Esophagus squamous epithelium (tissue), 5 donors: ENCODE results near the gene ELOVL7. TPM values are rescaled to one million over a fixed set of nuclear protein-coding genes. Genes with fewer than 3 reads are reported as not detected.
"Not testable (repeated sequence)": the region's sequence is repeated elsewhere in the genome, so short reads cannot be mapped to it uniquely, and the experiment has no call there.

ENCODE experiments used
- DNase-seq: peaks from one replicate; lab custom pipeline; 2025; lab: John Stamatoyannopoulos, UW
- H3K27ac ChIP-seq, 4 donors: fragments of 200-600 bp; sonication (generic); one replicate each; pipeline ENCODE4 v1.5.1; 2016 to 2019; ENCODE audit warnings: mild to moderate bottlenecking in 1 of 4
- H3K27me3 ChIP-seq, 4 donors: fragments of 200-600 bp; sonication (generic); 1 replicate in 3 of 4; 2 replicates in 1 of 4; pipeline versions ENCODE4 v1.5.1 to v1.6.0; 2017 to 2021; ENCODE audit warnings: antibody characterized with exemption in 1 of 4
- H3K36me3 ChIP-seq, 3 donors: fragments of 200-600 bp; sonication (generic); one replicate each; pipeline ENCODE4 v1.5.1; 2016 to 2019
- H3K4me1 ChIP-seq, 3 donors: fragments of 200-600 bp; sonication (generic); one replicate each; pipeline ENCODE4 v1.5.1; 2017 to 2019
- H3K4me3 ChIP-seq, 4 donors: fragments of 200-600 bp; sonication (generic); 1 replicate in 3 of 4; 2 replicates in 1 of 4; pipeline ENCODE4 v1.5.1; 2016 to 2019; ENCODE audit warnings: mild to moderate bottlenecking in 2 of 4, moderate library complexity in 1 of 4
- H3K9me3 ChIP-seq, 3 donors: fragments of 200-600 bp; sonication (generic); one replicate each; pipeline ENCODE4 v1.5.1; 2016 to 2019
- POLR2A ChIP-seq, 4 donors: fragments of 450-650 bp; IDR thresholded peaks; one replicate each; pipeline ENCODE4 v1.6.1; 2017; ENCODE audit warnings: antibody characterized with exemption in 4 of 4, mild to moderate bottlenecking in 4 of 4, moderate library complexity in 3 of 4
- WGBS, 2 donors: methylation state at CpG; one replicate each; pipeline ENCODE4 v1.1.5; 2018; 5-methylcytosine and 5-hydroxymethylcytosine counted together
- intact Hi-C: fragments of 100-400 bp; cut with DNase I; formaldehyde crosslinking; loops from one replicate; pipeline ENCODE4 v1.15.0; 2022
- total RNA-seq, 4 donors: library from RNA; depleted of rRNA; stranded (reverse); fragments of >200 nt; gene quantifications; one replicate each; pipeline ENCODE4 v1.1.0, GENCODE V29; 2016
- TF ChIP-seq, protein P1 (sequence below), 6 experiments: fragments of 450-650 bp in 4 of 6; fragments of 200-600 bp in 2 of 6; sonication (generic) in 2 of 6; IDR thresholded peaks; one replicate each; pipeline ENCODE4 v1.5.1; 2016 to 2019; ENCODE audit warnings: antibody characterized with exemption in 6 of 6, mild to moderate bottlenecking in 4 of 6, moderate library complexity in 4 of 6
- donor health status: DM: yes; HTN: yes; CAD: no.

Gene ELOVL7
- total RNA-seq, 4 donors from 2014 or later, result 4.0 to 9.8 (median 8.1) TPM

GRCh38 chr5:60870857-60871256 lies 26.8 kb upstream of the ELOVL7 start:
- intact Hi-C loops, result no loop called here
- Histone ChIP-seq H3K27me3 (no peaks in the 10 kb centered on the region), H3K27ac (no peak overlapping the region), H3K9me3 (peaks cover 0 to 15% (median 4%) of the 10 kb centered on the region in 3 donors), H3K4me3 (no peak overlapping the region), H3K4me1 (no peaks in the 10 kb centered on the region), H3K36me3 (no peaks in the 10 kb centered on the region)
- DNase-seq, result no peak
- TF ChIP-seq, protein P1, sequence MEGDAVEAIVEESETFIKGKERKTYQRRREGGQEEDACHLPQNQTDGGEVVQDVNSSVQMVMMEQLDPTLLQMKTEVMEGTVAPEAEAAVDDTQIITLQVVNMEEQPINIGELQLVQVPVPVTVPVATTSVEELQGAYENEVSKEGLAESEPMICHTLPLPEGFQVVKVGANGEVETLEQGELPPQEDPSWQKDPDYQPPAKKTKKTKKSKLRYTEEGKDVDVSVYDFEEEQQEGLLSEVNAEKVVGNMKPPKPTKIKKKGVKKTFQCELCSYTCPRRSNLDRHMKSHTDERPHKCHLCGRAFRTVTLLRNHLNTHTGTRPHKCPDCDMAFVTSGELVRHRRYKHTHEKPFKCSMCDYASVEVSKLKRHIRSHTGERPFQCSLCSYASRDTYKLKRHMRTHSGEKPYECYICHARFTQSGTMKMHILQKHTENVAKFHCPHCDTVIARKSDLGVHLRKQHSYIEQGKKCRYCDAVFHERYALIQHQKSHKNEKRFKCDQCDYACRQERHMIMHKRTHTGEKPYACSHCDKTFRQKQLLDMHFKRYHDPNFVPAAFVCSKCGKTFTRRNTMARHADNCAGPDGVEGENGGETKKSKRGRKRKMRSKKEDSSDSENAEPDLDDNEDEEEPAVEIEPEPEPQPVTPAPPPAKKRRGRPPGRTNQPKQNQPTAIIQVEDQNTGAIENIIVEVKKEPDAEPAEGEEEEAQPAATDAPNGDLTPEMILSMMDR (IDR thresholded peaks at IDR 0.05), result no peak
- TF ChIP-seq POLR2A (IDR thresholded peaks at IDR 0.05), result no peak
- 81 to 89% methylated on average over 3 of the region's 3 CpGs for WGBS, 2 donors

DNA sequence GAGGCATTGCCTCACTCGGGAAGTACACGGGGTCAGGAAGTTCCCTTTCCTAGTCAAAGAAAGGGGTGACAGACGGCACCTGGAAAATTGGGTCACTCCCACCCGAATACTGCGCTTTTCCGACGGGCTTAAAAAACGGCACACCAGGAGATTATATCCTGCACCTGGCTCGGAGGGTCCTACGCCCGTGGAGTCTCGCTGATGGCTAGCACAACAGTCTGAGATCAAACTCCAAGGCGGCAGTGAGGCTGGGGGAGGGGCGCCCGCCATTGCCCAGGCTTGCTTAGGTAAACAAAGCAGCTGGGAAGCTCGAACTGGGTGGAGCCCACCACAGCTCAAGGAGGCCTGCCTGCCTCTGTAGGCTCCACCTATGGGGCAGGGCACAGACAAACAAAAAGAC lies 16.5 kb upstream of the ELOVL7 start:
- H3K9me3 ChIP-seq, H3K4me3 ChIP-seq, H3K4me1 ChIP-seq, H3K27me3 ChIP-seq, DNase-seq, H3K27ac ChIP-seq, H3K36me3 ChIP-seq, intact Hi-C loops: not testable (repeated sequence)
- WGBS, 2 donors, result 97 to 98% methylated on average over 8 of the region's 16 CpGs

DNA sequence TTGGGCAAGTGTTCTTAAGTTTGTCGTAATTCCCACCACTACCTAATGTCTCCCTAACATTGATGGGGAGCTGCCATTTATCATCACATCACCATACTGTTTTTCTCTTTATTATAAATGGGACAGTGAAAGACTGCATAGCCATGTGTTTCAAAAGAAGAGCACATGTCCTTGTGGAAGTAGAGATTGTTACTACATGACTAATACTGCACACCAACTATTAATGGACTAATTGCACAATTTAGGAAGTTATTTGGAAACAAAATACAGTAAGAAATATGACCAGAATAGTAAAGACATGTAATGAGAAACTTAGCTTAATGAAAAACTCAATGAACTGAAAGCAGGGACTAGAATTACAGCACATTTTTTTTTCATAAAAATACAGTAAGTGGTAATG lies 12.0 kb upstream of the ELOVL7 start:
- Histone ChIP-seq H3K9me3 (no peaks in the 10 kb centered on the region), H3K4me1 (no peaks in the 10 kb centered on the region), H3K27me3 (no peaks in the 10 kb centered on the region), H3K27ac (no peak overlapping the region), H3K36me3 (no peaks in the 10 kb centered on the region), H3K4me3 (no peak overlapping the region)
- WGBS, 2 donors, result 90 to 92% methylated on average over 1 of the region's 1 CpG
- DNase-seq, result no peak
- intact Hi-C loops, result no loop called here
- TF ChIP-seq, protein P1 (IDR thresholded peaks at IDR 0.05), result no peak
- TF ChIP-seq POLR2A (IDR thresholded peaks at IDR 0.05), result no peak

DNA sequence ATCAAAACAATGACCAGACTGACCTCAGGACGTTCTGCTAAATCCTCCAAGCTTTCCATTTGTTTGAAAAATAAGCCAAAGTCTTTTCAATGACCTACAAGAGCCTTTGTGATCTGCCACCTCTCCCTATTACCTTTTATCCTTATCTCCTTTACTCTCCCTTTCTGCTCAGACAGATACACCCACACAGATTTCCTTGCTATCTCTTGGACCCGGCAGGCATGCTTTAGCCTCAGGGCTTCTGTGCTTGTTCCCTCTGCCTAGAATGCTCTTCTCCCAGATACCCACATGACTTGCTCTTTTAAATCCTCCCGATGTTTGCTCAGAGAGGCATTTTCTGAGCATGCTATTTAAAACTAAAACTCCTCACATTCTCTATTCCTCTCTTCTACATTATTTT lies 8.9 kb upstream of the ELOVL7 start:
- H3K36me3 ChIP-seq, result no peaks in the 10 kb centered on the region
- intact Hi-C loops, result no loop called here
- no peaks in the 10 kb centered on the region for H3K4me1 ChIP-seq
- no peaks in the 10 kb centered on the region for H3K9me3 ChIP-seq
- H3K27me3 ChIP-seq, result no peaks in the 10 kb centered on the region
- no peak for TF ChIP-seq POLR2A (IDR thresholded peaks at IDR 0.05)
- TF ChIP-seq, protein P1 (IDR thresholded peaks at IDR 0.05), result no peak
- WGBS, 2 donors, result 17 to 26% methylated on average over 3 of the region's 3 CpGs
- no peak overlapping the region for H3K4me3 ChIP-seq
- no peak overlapping the region for H3K27ac ChIP-seq
- no peak for DNase-seq

DNA sequence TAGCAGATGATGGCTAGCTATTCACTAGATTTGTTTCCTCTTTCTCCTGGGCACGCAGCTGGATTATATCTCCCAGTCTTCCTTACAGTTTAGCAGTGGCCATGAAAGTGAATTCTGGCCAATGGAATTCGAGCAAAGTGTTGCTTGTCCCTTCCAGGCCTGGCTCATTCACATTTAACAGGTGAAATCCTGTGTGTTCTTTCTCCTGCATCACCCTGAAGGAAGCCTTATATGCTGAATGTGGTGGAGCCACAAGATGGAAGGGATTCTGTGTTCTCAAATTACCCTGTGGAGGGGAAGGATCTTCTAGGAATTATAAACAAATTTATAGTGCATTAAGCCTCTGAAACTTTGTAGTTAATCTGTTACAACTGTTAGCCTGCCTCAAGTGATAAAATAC lies 8.2 kb upstream of the ELOVL7 start:
- no peak overlapping the region for H3K27ac ChIP-seq
- intact Hi-C loops, result no loop called here
- no peak overlapping the region for H3K4me3 ChIP-seq
- 63 to 65% methylated on average over 2 of the region's 2 CpGs for WGBS, 2 donors
- TF ChIP-seq, protein P1 (IDR thresholded peaks at IDR 0.05), result no peak
- TF ChIP-seq POLR2A (IDR thresholded peaks at IDR 0.05), result no peak
- no peaks in the 10 kb centered on the region for H3K4me1 ChIP-seq
- no peak for DNase-seq
- H3K36me3 ChIP-seq, result no peaks in the 10 kb centered on the region
- no peaks in the 10 kb centered on the region for H3K9me3 ChIP-seq
- no peaks in the 10 kb centered on the region for H3K27me3 ChIP-seq

GRCh38 chr5:60851626-60852025 lies 7.6 kb upstream of the ELOVL7 start:
- no peaks in the 10 kb centered on the region for H3K4me1 ChIP-seq
- DNase-seq, result no peak
- no peaks in the 10 kb centered on the region for H3K27me3 ChIP-seq
- H3K9me3 ChIP-seq, result no peaks in the 10 kb centered on the region
- no peak overlapping the region for H3K4me3 ChIP-seq
- no peak for TF ChIP-seq POLR2A (IDR thresholded peaks at IDR 0.05)
- TF ChIP-seq, protein P1 (IDR thresholded peaks at IDR 0.05), result no peak
- no peaks in the 10 kb centered on the region for H3K36me3 ChIP-seq
- H3K27ac ChIP-seq, result no peak overlapping the region
- intact Hi-C loops, result no loop called here
